ENCODE results near the gene FAM89A.

FAM89A gene

GRCh38 chr1:230982696-230983095 is 57.4 kb downstream of the FAM89A start:
- FAIRE-seq = no peak
- no peak for TF ChIP-seq TAF1 (IDR thresholded peaks at IDR 0.05; ENCODE audit: borderline replicate concordance, low read depth, low read length)
- no peak for TF ChIP-seq POLR2AphosphoS5 (IDR thresholded peaks at IDR 0.05; ENCODE audit: low read depth, low read length)
- no peak for TF ChIP-seq POLR2A (IDR thresholded peaks at IDR 0.05; ENCODE audit: low read depth, low read length)
- DNase-seq (ENCODE audit: insufficient read length) = no peak

GRCh38 chr1:230979952-230980351 is 60.1 kb downstream of the FAM89A start:
- no peak for FAIRE-seq
- TF ChIP-seq POLR2AphosphoS5 (IDR thresholded peaks at IDR 0.05; ENCODE audit: low read depth, low read length) (no peak), POLR2A (IDR thresholded peaks at IDR 0.05; ENCODE audit: low read depth, low read length) (no peak), TAF1 (IDR thresholded peaks at IDR 0.05; ENCODE audit: borderline replicate concordance, low read depth, low read length) (no peak)
- no peak for DNase-seq (ENCODE audit: insufficient read length)

- DNase-seq (ENCODE audit: insufficient read length) = no peak
- TF ChIP-seq TAF1 (IDR thresholded peaks at IDR 0.05; ENCODE audit: borderline replicate concordance, low read depth, low read length) = no peak
- peak; percentile 8; the same call in 1 of the 2 replicates for TF ChIP-seq POLR2AphosphoS5 (IDR thresholded peaks at IDR 0.05; ENCODE audit: low read depth, low read length)
- TF ChIP-seq POLR2A (IDR thresholded peaks at IDR 0.05; ENCODE audit: low read depth, low read length) = no peak
- FAIRE-seq = no peak
Observed at GRCh38 chr1:230979389-230979716, 60.7 kb downstream of the FAM89A start.

GRCh38 chr1:230978491-230979388 is 61.3 kb downstream of the FAM89A start, which contains the start of the genes ARV1 and TTC13:
Gene ARV1, plus strand, starts transcription at chr1:230979094. Its CDS starts 12 bp downstream, at chr1:230979106.
Gene TTC13, minus strand, starts transcription at chr1:230978861. Its CDS starts 31 bp downstream, at chr1:230978830.
- FAIRE-seq (peak; percentile 98), DNase-seq (ENCODE audit: insufficient read length) (peak; percentile 92)
- peak; percentile 63 for TF ChIP-seq TAF1 (IDR thresholded peaks at IDR 0.05; ENCODE audit: borderline replicate concordance, low read depth, low read length)
- peak; percentile 94 for TF ChIP-seq POLR2AphosphoS5 (IDR thresholded peaks at IDR 0.05; ENCODE audit: low read depth, low read length)
- TF ChIP-seq POLR2A (IDR thresholded peaks at IDR 0.05; ENCODE audit: low read depth, low read length) = peak; percentile 93

GRCh38 chr1:230977761-230978490 is 62.1 kb downstream of the FAM89A start:
- no peak for DNase-seq (ENCODE audit: insufficient read length)

GRCh38 chr1:230976825-230977747 is 63.0 kb downstream of the FAM89A start:
- peak; percentile 17 for FAIRE-seq
- TF ChIP-seq TAF1 (IDR thresholded peaks at IDR 0.05; ENCODE audit: borderline replicate concordance, low read depth, low read length) (no peak), POLR2A (IDR thresholded peaks at IDR 0.05; ENCODE audit: low read depth, low read length) (no peak), POLR2AphosphoS5 (IDR thresholded peaks at IDR 0.05; ENCODE audit: low read depth, low read length) (no peak)
- no peak for DNase-seq (ENCODE audit: insufficient read length)

More at GRCh38 chr1:230977761-230978490, 62.1 kb downstream of the FAM89A start:
- TF ChIP-seq TAF1 (IDR thresholded peaks at IDR 0.05; ENCODE audit: borderline replicate concordance, low read depth, low read length) = no peak
- TF ChIP-seq POLR2AphosphoS5 (IDR thresholded peaks at IDR 0.05; ENCODE audit: low read depth, low read length) = no peak
- TF ChIP-seq POLR2A (IDR thresholded peaks at IDR 0.05; ENCODE audit: low read depth, low read length) = no peak
- FAIRE-seq = peak; percentile 51

- no peak for DNase-seq (ENCODE audit: insufficient read length)
- no peak for FAIRE-seq
- TF ChIP-seq POLR2A (IDR thresholded peaks at IDR 0.05; ENCODE audit: low read depth, low read length) = no peak
- no peak for TF ChIP-seq TAF1 (IDR thresholded peaks at IDR 0.05; ENCODE audit: borderline replicate concordance, low read depth, low read length)
- TF ChIP-seq POLR2AphosphoS5 (IDR thresholded peaks at IDR 0.05; ENCODE audit: low read depth, low read length) = no peak
Observed at GRCh38 chr1:230976360-230976759, 63.7 kb downstream of the FAM89A start.

GRCh38 chr1:230975636-230976035 is 64.4 kb downstream of the FAM89A start:
- no peak for FAIRE-seq
- TF ChIP-seq POLR2A (IDR thresholded peaks at IDR 0.05; ENCODE audit: low read depth, low read length) = no peak
- TF ChIP-seq POLR2AphosphoS5 (IDR thresholded peaks at IDR 0.05; ENCODE audit: low read depth, low read length) = no peak
- no peak for TF ChIP-seq TAF1 (IDR thresholded peaks at IDR 0.05; ENCODE audit: borderline replicate concordance, low read depth, low read length)
- no peak for DNase-seq (ENCODE audit: insufficient read length)

GRCh38 chr1:230972855-230973271 is 67.2 kb downstream of the FAM89A start:
- DNase-seq (ENCODE audit: insufficient read length) (no peak), FAIRE-seq (peak; percentile 53)
- TF ChIP-seq POLR2AphosphoS5 (IDR thresholded peaks at IDR 0.05; ENCODE audit: low read depth, low read length) (no peak), TAF1 (IDR thresholded peaks at IDR 0.05; ENCODE audit: borderline replicate concordance, low read depth, low read length) (no peak), POLR2A (IDR thresholded peaks at IDR 0.05; ENCODE audit: low read depth, low read length) (no peak)

GRCh38 chr1:230971771-230972170 is 68.3 kb downstream of the FAM89A start:
- DNase-seq (ENCODE audit: insufficient read length) (no peak), FAIRE-seq (no peak)
- TF ChIP-seq TAF1 (IDR thresholded peaks at IDR 0.05; ENCODE audit: borderline replicate concordance, low read depth, low read length) (no peak), POLR2A (IDR thresholded peaks at IDR 0.05; ENCODE audit: low read depth, low read length) (no peak), POLR2AphosphoS5 (IDR thresholded peaks at IDR 0.05; ENCODE audit: low read depth, low read length) (no peak)

Data from GM12892 (cell line).